ENCODE measurements around the gene TRAF7. TPM values are rescaled to one million over a fixed set of nuclear protein-coding genes. Genes with fewer than 3 reads are reported as not detected.

TRAF7 gene
- total RNA-seq, 1 experiment from 2014 or later = 39.5 TPM

- peaks cover 25% of the 10 kb centered on the region for H3K36me3 ChIP-seq
- no peak overlapping the region for H3K4me3 ChIP-seq
- peaks cover 3% of the 10 kb centered on the region for H3K9me3 ChIP-seq (replicated peaks)
- no peak overlapping the region for H3K27ac ChIP-seq
- peaks cover 17% of the 10 kb centered on the region for H3K4me1 ChIP-seq (replicated peaks)
- no peak for DNase-seq (ENCODE audit: low read depth in 1 of 2, low spot score in 2 of 2)
- H3K27me3 ChIP-seq (replicated peaks) = no peaks in the 10 kb centered on the region
Observed at GRCh38 chr16:2216330-2216729, 60.7 kb downstream of the TRAF7 start.

GRCh38 chr16:2223221-2223941, 67.8 kb downstream of the TRAF7 start, which contains the start of gene E4F1:
Gene E4F1, plus strand, starts transcription at chr16:2223591. Its CDS starts 23 bp downstream, at chr16:2223614.
- Histone ChIP-seq H3K4me3 (peak within 1 kb of the TSS; percentile 83), H3K36me3 (peaks cover 22% of the 10 kb centered on the region), H3K27me3 (replicated peaks) (no peaks in the 10 kb centered on the region), H3K27ac (peak within 1 kb of the TSS; percentile 25), H3K4me1 (replicated peaks) (peaks cover 20% of the 10 kb centered on the region), H3K9me3 (replicated peaks) (no peaks in the 10 kb centered on the region)
- peak; percentile 97 to 100 for DNase-seq (ENCODE audit: low read depth in 1 of 2, low spot score in 2 of 2)

GRCh38 chr16:2223942-2224486, 68.4 kb downstream of the TRAF7 start:
- H3K4me1 ChIP-seq (replicated peaks) = peaks cover 20% of the 10 kb centered on the region
- DNase-seq (ENCODE audit: low read depth in 1 of 2, low spot score in 2 of 2) = no peak
- peaks cover 29% of the 10 kb centered on the region for H3K36me3 ChIP-seq
- peak overlapping the region; percentile 25 for H3K27ac ChIP-seq
- no peaks in the 10 kb centered on the region for H3K9me3 ChIP-seq (replicated peaks)
- H3K4me3 ChIP-seq = peak overlapping the region; percentile 83
- H3K27me3 ChIP-seq (replicated peaks) = no peaks in the 10 kb centered on the region

- H3K27ac ChIP-seq = no peak overlapping the region
- no peaks in the 10 kb centered on the region for H3K27me3 ChIP-seq (replicated peaks)
- H3K36me3 ChIP-seq = peaks cover 49% of the 10 kb centered on the region
- no peak overlapping the region for H3K4me3 ChIP-seq
- H3K4me1 ChIP-seq (replicated peaks) = peaks cover 20% of the 10 kb centered on the region
- H3K9me3 ChIP-seq (replicated peaks) = no peaks in the 10 kb centered on the region
- peak in 1 of 2 experiments; percentile 45 for DNase-seq (ENCODE audit: low read depth in 1 of 2, low spot score in 2 of 2)
Observed at GRCh38 chr16:2226245-2226793, 70.7 kb downstream of the TRAF7 start.

- Histone ChIP-seq H3K27ac (no peak overlapping the region), H3K4me1 (replicated peaks) (peaks cover 20% of the 10 kb centered on the region), H3K4me3 (no peak overlapping the region), H3K27me3 (replicated peaks) (no peaks in the 10 kb centered on the region), H3K9me3 (replicated peaks) (no peaks in the 10 kb centered on the region), H3K36me3 (peaks cover 55% of the 10 kb centered on the region)
- no peak for DNase-seq (ENCODE audit: low read depth in 1 of 2, low spot score in 2 of 2)
Observed at GRCh38 chr16:2226918-2227317, 71.3 kb downstream of the TRAF7 start.

Other genes with a start within 250 kb of the TRAF7 start
- not detected in 2 replicates for gene HS3ST6, start 237.4 kb upstream of the TRAF7 start, total RNA-seq (2014; rRNA removed; shearing (Covaris generic))
- gene MSRB1, start 212.6 kb upstream of the TRAF7 start, total RNA-seq (2014; rRNA removed; shearing (Covaris generic)) = 13.9 and 21.3 TPM in 2 replicates
- not detected in 2 replicates for gene RPL3L, start 201.1 kb upstream of the TRAF7 start, total RNA-seq (2014; rRNA removed; shearing (Covaris generic))
- 273 and 292 TPM in 2 replicates for gene NDUFB10, start 196.2 kb upstream of the TRAF7 start, total RNA-seq (2014; rRNA removed; shearing (Covaris generic))
- gene RPS2, start 191.0 kb upstream of the TRAF7 start, total RNA-seq (2014; rRNA removed; shearing (Covaris generic)) = 2,199 and 2,611 TPM in 2 replicates
- gene RNF151, start 188.9 kb upstream of the TRAF7 start, total RNA-seq (2014; rRNA removed; shearing (Covaris generic)) = not detected in 2 replicates
- 68.0 and 156 TPM in 2 replicates for gene TBL3, start 183.7 kb upstream of the TRAF7 start, total RNA-seq (2014; rRNA removed; shearing (Covaris generic))
- 0.16 TPM in 1 of 2 replicates, not detected in the other for gene NOXO1, start 174.3 kb upstream of the TRAF7 start, total RNA-seq (2014; rRNA removed; shearing (Covaris generic))
- gene GFER, start 171.6 kb upstream of the TRAF7 start, total RNA-seq (2014; rRNA removed; shearing (Covaris generic)) = 26.9 and 31.8 TPM in 2 replicates
- 1.8 and 7.3 TPM in 2 replicates for gene SYNGR3, start 165.8 kb upstream of the TRAF7 start, total RNA-seq (2014; rRNA removed; shearing (Covaris generic))
- 13.5 and 20.4 TPM in 2 replicates for gene ZNF598, start 146.0 kb upstream of the TRAF7 start, total RNA-seq (2014; rRNA removed; shearing (Covaris generic))
- gene NPW, start 136.0 kb upstream of the TRAF7 start, total RNA-seq (2014; rRNA removed; shearing (Covaris generic)) = not detected in 2 replicates
- 50.2 and 57.3 TPM in 2 replicates for gene NHERF2, start 128.9 kb upstream of the TRAF7 start, total RNA-seq (2014; rRNA removed; shearing (Covaris generic))
- gene NTHL1, start 107.9 kb upstream of the TRAF7 start, total RNA-seq (2014; rRNA removed; shearing (Covaris generic)) = 33.9 and 59.3 TPM in 2 replicates
- 36.9 and 51.9 TPM in 2 replicates for gene TSC2, start 107.8 kb upstream of the TRAF7 start, total RNA-seq (2014; rRNA removed; shearing (Covaris generic))
- gene PKD1, start 19.9 kb upstream of the TRAF7 start, total RNA-seq (2014; rRNA removed; shearing (Covaris generic)) = 60.4 and 97.9 TPM in 2 replicates
- 0.16 TPM in 1 of 2 replicates, not detected in the other for gene RAB26, start 7.2 kb upstream of the TRAF7 start, total RNA-seq (2014; rRNA removed; shearing (Covaris generic))
- gene CASKIN1, start 40.8 kb downstream of the TRAF7 start, total RNA-seq (2014; rRNA removed; shearing (Covaris generic)) = not detected in 2 replicates
- gene MLST8, start 49.7 kb downstream of the TRAF7 start, total RNA-seq (2014; rRNA removed; shearing (Covaris generic)) = 25.3 and 34.1 TPM in 2 replicates
- gene BRICD5, start 55.1 kb downstream of the TRAF7 start, total RNA-seq (2014; rRNA removed; shearing (Covaris generic)) = 0.88 and 4.6 TPM in 2 replicates
- gene PGP, start 59.1 kb downstream of the TRAF7 start, total RNA-seq (2014; rRNA removed; shearing (Covaris generic)) = 37.8 and 47.1 TPM in 2 replicates
- 44.7 and 47.6 TPM in 2 replicates for gene E4F1, start 67.8 kb downstream of the TRAF7 start, total RNA-seq (2014; rRNA removed; shearing (Covaris generic))
- 1.4 TPM in 2 replicates for gene DNASE1L2, start 80.7 kb downstream of the TRAF7 start, total RNA-seq (2014; rRNA removed; shearing (Covaris generic))
- 80.2 and 93.3 TPM in 2 replicates for gene ECI1, start 95.8 kb downstream of the TRAF7 start, total RNA-seq (2014; rRNA removed; shearing (Covaris generic))
- 122 and 164 TPM in 2 replicates for gene RNPS1, start 112.3 kb downstream of the TRAF7 start, total RNA-seq (2014; rRNA removed; shearing (Covaris generic))
- gene ABCA3, start 184.9 kb downstream of the TRAF7 start, total RNA-seq (2014; rRNA removed; shearing (Covaris generic)) = 0.06 TPM in 1 of 2 replicates, not detected in the other

Measured in SJSA1 (cell line).